HG03432 (cell line): ENCODE data around the gene UPB1.
"Not testable (repeated sequence)": the region's sequence is repeated elsewhere in the genome, so short reads cannot be mapped to it uniquely, and the experiment has no call there.

Source experiments
- ATAC-seq: cut with Tn5 transposase; IDR thresholded peaks from one replicate; pipeline ENCODE4 v1.9.1; 2021; ENCODE audit warnings: mild to moderate bottlenecking, moderate library complexity; ENCODE audit not compliant: unreplicated experiment

UPB1 gene

DNA sequence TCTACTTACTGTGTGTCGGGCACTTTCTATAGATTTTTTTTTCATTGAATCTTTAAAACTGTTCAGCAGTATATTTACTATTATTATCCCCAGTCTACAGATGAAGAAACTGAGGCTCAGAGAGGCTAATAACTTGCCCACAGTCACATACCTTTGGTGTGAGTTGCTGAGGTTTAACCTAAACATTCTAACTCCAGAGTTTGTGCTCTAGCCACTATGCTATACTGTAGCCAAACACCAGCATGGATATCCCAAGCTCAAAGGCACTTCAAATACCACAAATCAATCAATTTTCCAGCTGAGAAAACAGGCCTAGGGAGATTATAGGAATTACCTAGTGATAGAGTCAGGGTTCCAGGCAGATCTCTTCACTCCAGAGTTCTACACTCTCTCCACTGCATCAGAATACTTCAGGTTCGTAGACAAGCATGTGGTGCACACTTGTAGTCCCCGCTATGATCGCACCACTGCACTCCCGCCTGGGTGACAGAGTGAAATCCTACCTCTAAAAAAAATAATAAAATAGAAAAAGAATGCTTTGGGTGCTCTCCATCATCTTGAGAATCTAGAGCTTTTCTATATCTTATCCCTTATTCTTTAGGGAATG is 20.4 kb upstream of the UPB1 start:
- no peak for ATAC-seq

DNA sequence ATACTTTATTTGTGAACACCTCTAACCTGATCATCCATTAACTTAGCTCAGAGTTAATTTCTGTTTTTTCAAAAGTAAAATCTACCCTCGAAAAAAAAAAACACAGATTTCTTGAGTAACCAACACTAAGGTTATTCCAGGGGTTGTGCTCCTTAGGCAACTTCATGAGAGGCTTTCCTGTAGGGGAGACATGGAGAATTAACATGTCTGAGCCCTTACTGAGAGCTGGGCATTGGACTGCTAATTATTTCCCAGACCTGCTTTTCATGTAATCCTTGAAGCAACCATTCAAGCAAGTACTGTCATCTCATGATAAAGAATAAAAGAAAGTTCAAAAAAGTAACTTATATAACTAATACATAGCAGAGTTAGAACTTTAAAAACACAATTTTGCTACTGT is 13.5 kb upstream of the UPB1 start:
- no peak for ATAC-seq

DNA sequence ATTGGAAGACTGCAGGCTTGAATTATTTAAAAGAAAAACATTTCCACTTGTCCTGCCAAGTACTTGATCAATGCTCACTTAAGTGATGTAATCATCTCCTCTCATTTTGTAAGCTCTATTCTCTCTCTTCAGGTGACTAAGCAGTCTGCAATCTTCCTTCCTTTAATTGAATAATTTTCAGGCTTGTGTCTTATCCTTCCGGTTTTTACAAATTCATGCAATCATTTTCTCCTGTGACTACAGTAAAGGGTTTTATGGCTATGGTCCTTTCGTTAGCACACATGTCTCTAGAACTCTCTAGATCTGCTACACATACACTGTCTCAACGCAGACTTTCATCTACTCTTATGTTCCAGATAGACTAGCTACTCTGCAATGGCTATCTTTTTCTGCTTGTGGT is 12.6 kb upstream of the UPB1 start:
- ATAC-seq: no peak

DNA sequence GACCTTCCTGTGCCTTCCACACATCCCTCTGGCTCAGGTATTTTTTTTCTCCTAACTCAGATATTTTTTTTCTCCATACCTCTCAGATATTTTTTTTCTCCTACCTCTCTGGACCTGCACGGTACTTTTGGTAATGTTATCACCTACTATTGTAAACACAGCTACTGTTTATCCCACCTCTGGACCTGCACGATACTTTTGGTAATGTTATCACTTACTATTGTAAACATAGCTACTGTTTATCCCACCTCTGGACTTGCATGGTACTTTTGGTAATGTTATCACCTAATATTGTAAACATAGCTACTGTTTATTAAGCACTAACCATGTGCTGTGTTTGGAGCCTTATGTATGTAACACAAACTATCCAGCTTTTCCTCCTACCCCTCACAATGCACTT is 12.1 kb upstream of the UPB1 start:
- no peak for ATAC-seq

DNA sequence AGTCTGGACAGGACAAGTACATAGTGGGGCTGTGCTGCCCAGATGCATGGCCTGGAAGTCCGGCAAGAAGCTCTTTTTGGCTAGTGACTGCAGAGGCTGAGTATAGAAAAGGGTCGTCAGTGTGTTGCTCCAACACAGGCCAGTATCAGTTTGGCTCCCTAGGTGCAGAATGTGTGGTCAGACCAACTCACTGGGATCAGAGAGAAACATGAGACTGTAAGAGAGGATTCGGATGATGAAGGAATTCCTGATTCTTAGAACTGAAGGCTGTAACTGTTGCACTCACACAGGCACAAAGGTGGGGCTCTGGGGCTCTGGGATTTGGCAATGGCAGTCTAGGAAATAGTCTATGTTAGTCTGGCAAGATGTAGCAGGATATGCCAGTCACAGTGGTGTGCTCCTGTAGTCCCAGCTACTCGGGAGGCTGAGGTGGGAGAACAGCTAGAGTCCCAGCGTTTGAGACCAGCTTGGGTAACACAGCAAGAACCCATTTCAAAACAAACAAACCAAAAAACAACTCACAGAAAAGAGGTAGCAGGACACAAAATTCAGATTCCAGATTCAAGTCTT is 11.1 kb upstream of the UPB1 start:
- ATAC-seq: no peak

DNA sequence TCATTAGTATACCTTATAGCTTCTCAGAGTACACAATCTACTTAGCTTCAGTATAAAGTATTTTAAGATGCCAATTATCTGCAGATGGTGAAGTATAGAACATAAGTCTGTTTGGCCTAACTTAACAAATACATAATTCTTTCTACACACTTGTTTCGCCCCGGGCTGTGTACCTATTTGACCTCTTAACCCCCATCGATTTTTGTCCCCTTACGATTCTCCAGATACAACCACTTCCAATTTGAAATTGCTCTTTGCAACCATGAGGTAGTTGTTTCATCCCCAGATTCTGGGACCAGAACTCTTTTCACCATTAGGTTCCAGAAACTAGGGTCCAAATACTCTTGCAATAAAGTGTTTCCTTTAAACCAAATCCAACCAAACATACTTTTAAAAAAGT is 10.0 kb upstream of the UPB1 start:
- ATAC-seq: no peak

DNA sequence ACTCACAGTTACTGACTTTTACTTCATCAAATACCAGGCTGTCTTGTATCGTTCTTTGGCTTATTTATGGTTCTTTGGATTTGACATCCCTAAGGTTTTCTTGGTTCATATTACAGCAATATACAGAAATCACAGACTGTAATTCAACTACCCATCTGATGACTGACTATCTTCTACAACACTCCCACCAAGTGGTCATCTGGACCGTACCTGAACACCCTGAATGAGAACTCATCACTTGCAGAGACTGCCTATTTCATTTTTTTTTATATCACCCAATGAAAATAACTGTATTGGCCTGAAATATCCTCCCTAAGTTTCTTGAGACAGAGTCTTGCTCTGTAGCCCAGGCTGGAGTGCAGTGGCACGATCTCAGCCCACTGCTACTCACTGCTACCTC is 9.5 kb upstream of the UPB1 start:
- no peak for ATAC-seq

DNA sequence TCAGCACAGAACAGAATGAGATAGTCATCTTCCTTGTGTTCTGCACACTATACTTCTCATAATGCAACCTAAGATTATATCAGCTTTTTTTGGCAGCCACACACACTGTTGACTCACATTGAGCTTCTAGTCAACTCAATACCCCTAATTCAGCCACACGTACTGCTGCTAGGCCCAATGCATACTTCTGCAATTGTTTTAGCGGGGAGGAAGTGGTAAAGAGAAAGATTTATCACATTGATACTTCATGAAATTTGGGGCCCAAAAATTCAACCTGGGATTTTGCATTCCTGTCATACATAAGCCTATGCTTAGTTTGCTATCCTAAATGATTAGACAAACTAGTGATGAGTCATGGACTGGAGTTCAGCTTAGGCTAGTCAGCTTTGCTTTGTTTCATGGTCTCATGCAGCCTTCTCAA is 8.6 kb upstream of the UPB1 start:
- ATAC-seq: no peak

DNA sequence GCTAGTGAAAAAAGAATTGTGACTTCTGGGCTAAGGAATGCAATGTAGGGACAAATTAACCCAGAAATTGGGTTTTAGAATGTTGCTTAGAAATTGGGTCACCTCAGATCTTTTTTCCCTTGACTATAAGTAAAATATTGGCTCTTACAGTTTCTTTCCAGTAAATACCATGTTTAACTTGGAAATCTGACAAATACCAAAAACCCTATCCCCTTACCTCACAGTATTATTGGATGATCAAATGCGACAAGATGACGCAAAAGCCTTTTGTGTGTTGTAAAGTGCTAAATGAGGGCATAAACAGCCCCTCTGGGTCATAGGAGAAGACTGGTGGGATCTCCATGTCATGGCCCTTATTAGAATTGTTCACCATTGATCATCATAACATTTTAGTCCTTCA is 6.1 kb upstream of the UPB1 start:
- ATAC-seq: no peak

DNA sequence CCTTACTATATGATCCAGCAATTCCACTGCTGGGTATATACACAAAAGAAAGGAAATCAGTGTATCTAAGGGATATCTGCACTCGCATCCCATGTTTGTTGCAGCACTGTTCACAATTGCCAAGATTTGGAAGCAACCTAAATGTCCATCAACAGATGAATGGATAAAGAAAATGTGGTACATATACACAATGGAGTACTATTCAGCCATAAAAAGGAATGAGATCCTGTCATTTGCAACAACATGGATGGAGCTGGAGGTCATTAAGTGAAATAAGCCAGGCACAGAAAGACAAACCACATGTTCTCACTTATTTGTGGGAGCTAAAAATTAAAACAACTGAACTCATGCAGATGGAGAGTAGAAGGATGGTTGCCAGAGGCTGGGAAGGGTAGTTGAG is 5.7 kb upstream of the UPB1 start:
- ATAC-seq: not testable (repeated sequence)

DNA sequence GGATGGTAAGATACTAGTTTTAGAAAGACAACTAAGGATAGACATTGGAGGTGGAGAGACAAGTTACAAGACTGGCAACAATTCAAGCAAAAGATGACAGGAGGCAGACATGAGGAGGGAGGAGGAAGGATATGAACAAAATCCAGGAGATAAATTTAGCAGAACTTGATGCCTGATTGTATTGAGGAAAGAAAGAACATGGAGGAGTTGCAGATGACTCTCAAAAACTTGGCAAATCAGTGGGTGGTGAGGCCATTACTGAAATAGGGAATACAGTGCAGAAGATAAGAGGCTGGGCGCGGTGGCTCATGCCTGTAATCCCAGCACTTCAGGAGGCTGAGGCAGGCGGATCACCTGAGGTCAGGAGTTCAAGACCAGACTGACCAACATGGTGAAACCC is 2.7 kb upstream of the UPB1 start:
- ATAC-seq: no peak

DNA sequence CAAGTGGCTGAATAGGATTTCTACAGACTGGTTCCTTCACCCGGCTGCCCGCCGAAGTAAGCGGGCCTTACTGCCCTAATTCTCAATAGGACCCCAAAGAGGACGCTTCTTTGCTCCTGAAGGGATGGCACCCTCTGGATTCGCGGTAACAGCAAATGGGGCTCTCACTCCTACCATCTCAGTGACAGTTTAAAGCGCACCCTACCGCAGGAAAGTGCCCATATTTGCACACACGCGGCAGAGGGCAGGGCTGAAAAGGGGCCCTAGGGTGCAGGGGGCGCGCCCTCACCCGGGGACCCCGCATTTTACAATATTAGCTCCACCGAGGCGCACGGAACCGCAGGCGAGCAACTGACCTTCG is 985 bp upstream of the UPB1 start:
- no peak for ATAC-seq

DNA sequence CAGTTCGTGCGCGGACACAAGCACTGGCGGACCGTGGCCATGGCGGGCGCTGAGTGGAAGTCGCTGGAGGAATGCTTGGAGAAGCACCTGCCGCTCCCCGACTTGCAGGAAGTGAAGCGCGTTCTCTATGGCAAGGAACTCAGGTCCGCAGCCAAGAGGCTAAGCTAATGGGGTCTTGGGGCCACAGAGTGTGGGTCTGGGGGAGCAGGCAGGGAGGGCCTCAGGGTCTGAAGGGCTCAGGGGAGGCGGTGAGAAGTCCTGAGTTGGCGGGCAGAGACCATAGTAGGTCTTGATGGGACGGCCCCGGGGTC is 188 bp downstream of the UPB1 start:
- no peak for ATAC-seq

DNA sequence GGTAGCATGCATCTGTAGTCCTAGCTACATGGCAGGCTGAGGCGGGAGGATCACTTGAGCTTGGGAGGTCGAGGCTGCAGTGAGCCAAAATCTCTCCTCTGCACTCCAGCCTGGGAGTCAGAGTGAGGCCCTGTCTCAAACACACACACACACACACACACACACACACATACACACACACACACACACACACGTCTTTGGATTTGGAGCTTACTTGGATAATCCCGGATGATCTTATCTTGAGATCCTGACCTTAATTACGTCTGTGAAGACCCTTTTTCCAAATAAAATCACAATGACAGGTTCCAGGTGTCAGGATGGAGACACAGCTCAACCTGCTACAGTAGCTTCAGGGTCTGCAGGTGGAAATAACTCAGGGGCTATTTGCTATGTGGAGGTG is 1.1 kb downstream of the UPB1 start:
- ATAC-seq: no peak

DNA sequence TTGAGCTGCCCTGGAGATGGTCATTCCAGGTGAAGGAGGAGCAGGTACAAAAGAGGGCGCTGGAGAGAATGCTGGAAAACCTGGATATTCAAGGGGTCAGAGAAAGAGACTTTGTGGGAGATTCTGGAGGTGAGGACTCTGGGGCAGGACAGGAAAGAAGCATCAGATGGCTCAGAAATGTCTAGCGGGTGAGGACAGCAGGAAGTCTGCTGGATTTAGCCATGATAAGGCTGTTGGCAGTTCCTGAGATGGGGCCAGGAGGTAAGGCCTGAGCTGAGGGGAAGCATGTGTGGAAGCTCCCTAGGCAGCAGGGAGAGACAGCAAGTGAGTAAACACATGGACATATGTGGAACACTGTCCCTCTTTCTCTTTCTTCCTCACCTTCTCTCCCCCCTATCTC is 1.5 kb downstream of the UPB1 start:
- no peak for ATAC-seq

DNA sequence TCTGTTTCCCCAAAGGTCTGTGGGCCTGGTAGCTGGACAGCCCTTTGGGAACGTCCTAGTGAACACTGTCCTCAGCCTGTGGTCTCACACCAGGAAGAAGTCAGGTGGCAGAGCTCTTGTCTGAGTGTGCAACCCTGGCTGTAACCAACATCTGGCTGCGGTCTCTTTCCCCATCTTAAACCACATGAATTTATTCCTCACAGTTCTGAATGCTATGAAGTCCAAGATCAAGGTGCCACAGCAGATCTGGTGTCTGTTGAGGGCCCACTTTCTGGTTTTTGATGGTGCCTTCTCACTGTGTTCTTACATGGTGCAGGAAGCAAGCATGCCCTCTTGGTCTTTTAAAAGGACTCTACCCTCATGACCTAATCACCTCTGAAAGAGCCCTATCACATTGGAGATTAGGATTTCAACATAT is 2.7 kb downstream of the UPB1 start:
- ATAC-seq: no peak

DNA sequence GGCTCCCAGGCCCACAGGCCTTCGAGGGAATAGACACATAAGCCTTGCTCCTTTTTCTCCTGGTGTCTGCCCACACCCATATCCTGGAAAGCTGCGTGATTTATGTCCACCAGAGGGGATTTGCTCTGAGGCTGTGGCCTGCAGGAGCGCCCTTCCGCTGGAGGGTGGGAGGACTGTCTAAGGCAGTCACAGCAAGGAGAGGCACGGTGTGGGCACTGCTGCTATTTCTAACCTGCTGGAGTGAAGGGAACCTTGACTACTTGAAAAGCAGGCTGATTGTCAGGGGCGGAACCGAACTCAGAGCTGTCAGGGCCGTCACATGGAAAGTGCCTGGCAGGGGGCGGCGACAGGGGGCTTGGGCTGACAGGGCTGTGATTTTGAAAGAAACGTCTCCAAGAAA is 3.7 kb downstream of the UPB1 start:
- no peak for ATAC-seq

DNA sequence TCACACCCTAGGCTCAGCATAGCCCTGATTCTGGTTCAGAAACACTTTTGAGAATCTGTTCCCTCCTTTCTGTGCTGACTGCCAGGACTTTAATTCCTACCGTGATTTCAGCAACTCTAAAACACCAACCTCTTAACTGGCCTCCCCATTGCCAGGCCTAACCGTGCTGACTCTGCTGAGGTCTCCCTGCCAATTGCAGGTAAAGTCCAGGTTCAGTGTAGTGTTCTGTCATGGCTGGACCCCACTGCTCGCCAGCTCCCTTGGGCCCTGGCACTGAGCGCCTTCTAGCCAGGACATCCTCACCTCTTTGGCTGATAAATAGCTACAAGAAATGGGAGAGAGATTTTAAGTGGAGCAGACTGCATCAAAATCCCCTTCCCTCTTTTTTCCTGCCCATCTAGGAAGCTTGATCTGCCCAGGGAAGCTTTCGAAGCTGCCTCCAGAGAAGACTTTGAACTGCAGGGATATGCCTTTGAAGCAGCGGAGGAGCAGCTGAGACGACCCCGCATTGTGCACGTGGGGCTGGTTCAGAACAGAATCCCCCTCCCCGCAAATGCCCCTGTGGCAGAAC is 4.7 kb downstream of the UPB1 start:
- no peak for ATAC-seq

DNA sequence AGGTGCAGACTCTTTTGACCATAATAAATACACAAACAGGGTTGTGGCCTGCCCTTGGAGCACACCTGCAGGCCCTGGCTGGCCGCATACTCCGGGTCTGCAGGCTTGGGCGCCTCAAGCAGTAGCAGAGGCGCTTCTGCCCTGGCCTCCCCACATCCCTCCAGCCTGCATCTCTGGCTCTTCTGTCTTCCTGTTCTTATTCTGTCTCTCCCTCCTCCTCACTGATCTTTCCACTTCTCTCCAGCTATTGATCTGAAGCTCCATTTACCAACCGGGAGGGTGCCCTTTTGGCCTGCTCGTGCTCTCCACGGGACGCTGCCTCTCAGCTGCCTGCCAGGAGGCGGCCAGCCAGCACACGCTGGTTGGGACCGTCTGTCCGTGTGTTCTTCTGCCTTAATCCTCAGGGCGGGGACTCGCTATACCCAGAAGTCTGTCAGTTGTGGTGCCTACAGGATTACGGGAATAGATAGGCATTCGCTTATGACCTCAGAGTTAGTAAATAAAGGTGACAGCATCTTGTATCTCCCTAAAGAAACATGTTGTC is 5.2 kb downstream of the UPB1 start:
- ATAC-seq: no peak

DNA sequence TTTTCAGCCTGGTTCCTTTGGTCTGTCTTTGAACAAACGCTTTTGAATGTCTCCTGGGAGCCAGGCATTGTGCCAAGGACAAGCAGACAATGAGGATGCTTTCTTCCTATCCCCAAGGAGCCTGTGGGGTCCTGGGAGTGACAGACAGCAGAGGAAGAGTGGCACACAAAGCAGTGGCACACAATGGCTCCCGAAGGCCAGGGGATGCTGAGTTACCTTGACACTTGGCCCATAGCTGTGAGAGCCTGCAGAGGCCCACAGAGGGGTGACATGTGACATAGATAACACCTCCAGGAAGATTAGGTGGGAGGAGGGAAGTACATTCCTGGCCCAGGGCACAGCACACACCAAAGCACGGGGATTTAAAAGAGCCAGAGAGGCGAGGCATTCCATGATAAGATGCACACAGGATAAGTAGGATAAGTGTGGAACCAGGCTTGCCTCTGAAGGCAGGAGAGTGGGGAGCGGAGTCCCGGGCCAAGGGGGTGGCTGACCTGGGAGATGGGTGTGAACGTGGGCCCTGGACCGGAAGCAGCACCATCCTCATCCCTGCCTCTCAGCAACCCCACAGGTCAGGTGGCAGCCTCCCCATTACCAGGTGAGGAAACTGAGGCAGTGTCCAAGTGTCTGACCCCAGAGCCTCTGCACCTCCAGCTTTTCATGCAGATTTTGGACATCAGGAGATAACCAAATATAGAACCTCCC is 6.3 kb downstream of the UPB1 start:
- ATAC-seq: no peak

DNA sequence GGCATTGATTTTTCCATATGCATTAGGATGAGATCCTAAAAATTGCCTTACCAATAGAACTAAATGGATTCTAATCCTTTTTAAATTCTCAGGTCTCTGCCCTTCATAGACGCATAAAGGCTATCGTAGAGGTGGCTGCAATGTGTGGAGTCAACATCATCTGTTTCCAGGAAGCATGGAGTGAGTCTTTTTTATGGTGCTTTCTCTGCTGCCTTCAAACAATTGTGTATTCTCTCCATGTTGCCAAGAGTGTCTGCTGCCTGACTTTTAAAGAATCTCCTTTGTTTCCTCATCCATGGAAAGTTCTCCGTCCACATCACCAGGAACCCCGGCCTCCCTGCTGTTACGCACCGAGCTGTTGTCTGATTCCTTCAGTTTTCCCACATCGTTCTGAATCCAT is 6.9 kb downstream of the UPB1 start:
- ATAC-seq: no peak

DNA sequence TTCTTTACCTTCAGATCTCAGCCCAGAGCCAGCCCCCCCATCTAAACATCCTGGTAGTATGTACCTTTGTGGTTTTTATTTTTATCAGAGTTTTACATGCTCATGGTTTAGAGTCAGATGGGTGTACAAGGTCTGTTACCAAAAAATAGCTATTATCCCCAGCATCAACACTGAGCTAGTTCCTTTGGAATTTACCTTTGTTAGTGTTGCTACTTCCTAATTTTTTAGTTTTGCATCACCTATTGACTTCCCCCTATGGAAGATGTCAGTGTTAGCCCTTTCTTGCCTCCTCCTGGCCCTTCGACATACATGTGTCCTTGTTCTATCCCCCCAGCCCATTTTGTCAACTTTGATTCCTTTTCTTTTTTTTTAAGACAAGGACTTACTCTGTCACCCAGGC is 7.4 kb downstream of the UPB1 start:
- no peak for ATAC-seq
